ENCODE measurements around the gene CANT1. TPM values are rescaled to one million over a fixed set of nuclear protein-coding genes. Genes with fewer than 3 reads are reported as not detected.

The CANT1 gene
- total RNA-seq, 4 donors from 2014 or later = 9.2 to 40.6 (median 21.5) TPM

DNA sequence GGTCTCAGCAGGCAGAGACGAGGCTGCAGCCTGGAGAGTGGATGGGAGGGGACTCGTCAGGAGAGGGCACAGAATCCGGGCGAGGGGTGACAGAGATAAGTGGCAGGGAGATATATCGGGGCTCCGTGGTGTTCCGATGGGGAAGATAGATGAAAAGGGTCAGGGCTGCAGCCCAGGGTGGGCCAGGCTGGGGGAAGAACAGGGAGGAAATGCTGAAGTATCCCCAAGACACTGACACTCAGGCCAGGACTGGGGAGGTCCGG is 32.0 kb downstream of the CANT1 start:
- peaks cover 16 to 30% of the 10 kb centered on the region in 2 donors for H3K4me1 ChIP-seq
- intact Hi-C loops (cut with DNase I; ENCODE audit: low total_unique reads) = loop anchor here (10.0 kb wide), 1 partner anchor 263 kb away; no protein-coding TSS in a partner anchor
- DNase-seq = no peak
- TF ChIP-seq, protein P1, sequence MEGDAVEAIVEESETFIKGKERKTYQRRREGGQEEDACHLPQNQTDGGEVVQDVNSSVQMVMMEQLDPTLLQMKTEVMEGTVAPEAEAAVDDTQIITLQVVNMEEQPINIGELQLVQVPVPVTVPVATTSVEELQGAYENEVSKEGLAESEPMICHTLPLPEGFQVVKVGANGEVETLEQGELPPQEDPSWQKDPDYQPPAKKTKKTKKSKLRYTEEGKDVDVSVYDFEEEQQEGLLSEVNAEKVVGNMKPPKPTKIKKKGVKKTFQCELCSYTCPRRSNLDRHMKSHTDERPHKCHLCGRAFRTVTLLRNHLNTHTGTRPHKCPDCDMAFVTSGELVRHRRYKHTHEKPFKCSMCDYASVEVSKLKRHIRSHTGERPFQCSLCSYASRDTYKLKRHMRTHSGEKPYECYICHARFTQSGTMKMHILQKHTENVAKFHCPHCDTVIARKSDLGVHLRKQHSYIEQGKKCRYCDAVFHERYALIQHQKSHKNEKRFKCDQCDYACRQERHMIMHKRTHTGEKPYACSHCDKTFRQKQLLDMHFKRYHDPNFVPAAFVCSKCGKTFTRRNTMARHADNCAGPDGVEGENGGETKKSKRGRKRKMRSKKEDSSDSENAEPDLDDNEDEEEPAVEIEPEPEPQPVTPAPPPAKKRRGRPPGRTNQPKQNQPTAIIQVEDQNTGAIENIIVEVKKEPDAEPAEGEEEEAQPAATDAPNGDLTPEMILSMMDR (IDR thresholded peaks at IDR 0.05) = no peak
- TF ChIP-seq POLR2A (IDR thresholded peaks at IDR 0.05) = no peak
- no peaks in the 10 kb centered on the region for H3K27me3 ChIP-seq
- peak overlapping the region; percentile 66 to 84 for H3K27ac ChIP-seq
- H3K4me3 ChIP-seq = no peak overlapping the region
- no peaks in the 10 kb centered on the region for H3K9me3 ChIP-seq
- H3K36me3 ChIP-seq = no peaks in the 10 kb centered on the region

- Histone ChIP-seq H3K4me3 (no peak overlapping the region), H3K4me1 (peaks cover 16 to 30% of the 10 kb centered on the region in 2 donors), H3K27ac (peak overlapping the region; percentile 66 to 84), H3K36me3 (no peaks in the 10 kb centered on the region), H3K27me3 (no peaks in the 10 kb centered on the region), H3K9me3 (no peaks in the 10 kb centered on the region)
- DNase-seq = no peak
- TF ChIP-seq, protein P1 (IDR thresholded peaks at IDR 0.05) = no peak
- no peak for TF ChIP-seq POLR2A (IDR thresholded peaks at IDR 0.05)
- intact Hi-C loops (cut with DNase I; ENCODE audit: low total_unique reads) = loop anchor here (10.0 kb wide), 1 partner anchor 262 kb away; no protein-coding TSS in a partner anchor
Observed at GRCh38 chr17:78976907-78977680, 32.5 kb downstream of the CANT1 start.

DNA sequence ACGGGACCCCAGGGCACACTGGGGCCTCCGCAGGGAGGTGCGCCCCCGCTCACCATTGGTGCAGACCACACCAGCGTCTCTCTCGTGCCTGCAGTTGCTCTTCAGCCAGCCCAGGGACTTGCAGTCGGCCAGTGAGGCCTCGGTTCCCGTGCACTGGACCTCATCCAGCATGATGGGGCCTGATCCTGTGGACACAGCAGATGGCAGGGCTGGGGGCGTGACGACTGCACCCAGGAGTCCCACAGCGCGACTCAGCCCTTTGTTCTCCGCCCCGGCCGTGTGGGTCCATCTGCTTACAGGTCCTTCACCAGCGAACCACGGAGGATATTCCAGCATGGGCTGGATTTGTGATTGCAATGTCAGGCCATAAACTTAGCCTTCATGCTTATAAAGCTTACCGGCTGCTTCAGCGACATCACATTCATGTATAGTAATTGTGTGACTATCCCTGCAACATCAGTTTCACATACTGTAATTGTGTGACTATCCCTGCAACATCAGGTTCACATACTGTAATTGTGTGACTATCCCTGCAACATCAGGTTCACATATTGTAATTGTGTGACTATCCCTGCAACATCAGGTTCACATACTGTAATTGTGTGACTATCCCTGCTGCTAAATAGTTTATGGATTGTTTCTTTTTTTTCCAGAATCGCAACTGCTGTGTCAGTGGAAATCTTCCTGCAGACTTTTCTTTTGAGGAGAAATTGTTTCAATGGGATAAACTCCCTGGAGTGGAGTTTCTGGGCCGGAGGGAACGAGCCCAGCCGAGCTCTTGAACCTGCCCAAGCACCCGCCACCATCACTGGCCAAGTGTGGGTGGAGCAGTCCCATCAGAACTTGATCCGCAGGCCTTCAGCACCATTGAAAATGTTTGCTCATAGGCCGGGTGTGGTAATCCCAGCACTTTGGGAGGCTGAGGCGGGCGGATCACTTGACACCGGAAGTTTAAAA is 34.7 kb downstream of the CANT1 start:
- H3K27ac ChIP-seq = peak overlapping the region; percentile 66 to 84
- DNase-seq = peak; percentile 78 to 84
- H3K27me3 ChIP-seq = no peaks in the 10 kb centered on the region
- H3K4me3 ChIP-seq = no peak overlapping the region
- no peaks in the 10 kb centered on the region for H3K9me3 ChIP-seq
- TF ChIP-seq POLR2A (IDR thresholded peaks at IDR 0.05) = no peak
- TF ChIP-seq, protein P1 (IDR thresholded peaks at IDR 0.05) = no peak
- no peaks in the 10 kb centered on the region for H3K36me3 ChIP-seq
- H3K4me1 ChIP-seq = peaks cover 16 to 30% of the 10 kb centered on the region in 2 donors
- intact Hi-C loops (cut with DNase I; ENCODE audit: low total_unique reads) = loop anchor here (10.0 kb wide), 1 partner anchor 260 kb away; no protein-coding TSS in a partner anchor

DNA sequence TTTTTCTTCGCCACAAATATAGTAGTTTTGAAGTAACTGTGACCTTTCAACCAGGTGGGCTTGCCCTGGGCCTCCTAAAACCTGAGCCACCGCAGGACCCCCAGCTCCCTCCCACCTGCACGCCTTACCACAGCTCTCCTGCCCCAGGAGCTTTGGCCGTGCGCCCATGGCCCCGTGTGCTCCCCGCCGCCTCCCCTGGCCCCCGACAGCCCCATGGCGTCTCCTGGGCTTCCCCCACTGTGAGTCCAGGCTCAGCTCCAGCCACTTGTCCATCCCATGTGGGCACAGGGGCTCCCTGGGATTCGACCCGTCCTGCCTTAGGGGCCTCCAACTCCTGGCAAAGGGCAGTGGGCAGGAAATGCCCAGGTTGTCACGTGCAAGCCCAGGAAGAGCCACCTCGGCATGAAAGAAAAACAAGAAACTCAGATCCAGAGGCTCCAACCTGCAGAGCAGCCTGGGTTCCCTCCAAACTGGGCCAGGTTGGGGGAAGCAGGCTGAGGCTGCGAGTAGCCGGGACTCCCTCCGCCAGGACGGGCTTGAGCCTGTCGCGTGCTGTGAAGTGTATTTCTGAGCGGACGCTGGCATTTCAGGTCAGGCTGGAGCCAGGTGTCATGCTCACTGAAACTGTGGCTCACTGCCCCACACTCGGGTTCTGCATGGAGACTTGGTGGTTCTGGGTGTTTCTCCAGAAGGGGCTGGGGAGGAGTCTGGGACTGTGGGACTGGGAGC is 35.6 kb downstream of the CANT1 start:
- intact Hi-C loops (cut with DNase I; ENCODE audit: low total_unique reads) = loop anchor here (10.0 kb wide), 1 partner anchor 259 kb away; no protein-coding TSS in a partner anchor
- H3K4me3 ChIP-seq = no peak overlapping the region
- peaks cover 13 to 27% of the 10 kb centered on the region in 2 donors for H3K4me1 ChIP-seq
- H3K27me3 ChIP-seq = no peaks in the 10 kb centered on the region
- H3K36me3 ChIP-seq = no peaks in the 10 kb centered on the region
- DNase-seq = no peak
- H3K9me3 ChIP-seq = no peaks in the 10 kb centered on the region
- TF ChIP-seq POLR2A (IDR thresholded peaks at IDR 0.05) = no peak
- TF ChIP-seq, protein P1 (IDR thresholded peaks at IDR 0.05) = no peak
- peak overlapping the region; percentile 66 to 84 for H3K27ac ChIP-seq
